Heart left ventricle (tissue), 13 donors: Measurements from ENCODE around the gene PLEKHO2.

ENCODE experiments used
- CTCF ChIP-seq, 12 donors: fragments of 200-600 bp; sonication (generic) in 4 of 12; IDR thresholded peaks; one replicate each; pipeline versions ENCODE4 v1.5.0 to v1.8.0; 2018 to 2022; ENCODE audit warnings: antibody characterized with exemption in 12 of 12, mild to moderate bottlenecking in 5 of 12
- POLR2A ChIP-seq, 2 donors: fragments of 450-650 bp; IDR thresholded peaks; one replicate each; pipeline ENCODE4 v1.6.1; 2017; ENCODE audit warnings: antibody characterized with exemption in 2 of 2, mild to moderate bottlenecking in 2 of 2, moderate library complexity in 2 of 2
- donor health status: ischemic (EF 13 %, LVEDD 7.1; RV severe dilation, severe dysfunction).
- donor health status: DM: no; HTN: yes; CAD: no.
- donor health status: DM: no; HTN: no; CAD: no.
- donor health status: ischemic (EF 25% LVEDD 6.9; RV normal size, moderate dysfunction).
- donor health status: ischemic (EF 25% LVEDD 5.7; RV mildly dilated, moderate dysfunction).
- donor health status: ischemic (EF 35%, LVEDD 5.7; RV mildly dilated, moderate dysfunction).
- donor health status: nonischemic (EF 11% LVEDD 7.7; RV severe dilation, severe dysfunction).
- donor health status: DM: yes; HTN: yes; CAD: no.
- donor health status: PGD.
- donor health status: ischemic (EF 29% LVEDD 5.4; RV normal size, mild dysfunction).
- donor health status: nonischemic (EF 23%, LVEDD 6.1; RV moderate dilation, normal function).

DNA sequence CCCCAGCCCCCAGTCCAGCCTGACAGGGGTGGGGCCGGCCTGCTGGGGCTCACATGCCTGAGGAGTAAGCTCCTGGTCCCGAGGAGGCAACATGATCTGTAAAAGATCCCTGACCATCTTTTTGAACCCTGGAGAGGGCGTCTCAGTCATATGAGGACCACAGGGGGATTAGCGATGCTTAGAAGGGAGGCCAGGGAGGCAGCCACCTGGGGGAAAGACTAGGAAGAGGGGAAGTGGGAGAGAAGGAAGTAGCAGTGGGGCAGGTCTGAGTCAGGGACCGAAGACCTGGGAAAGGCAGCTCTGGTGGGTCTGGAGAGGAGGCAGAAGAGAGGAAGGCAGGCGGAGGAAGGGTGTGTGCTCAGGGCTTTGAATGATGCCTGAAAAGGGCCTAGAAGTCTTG, 35.2 kb upstream of the PLEKHO2 start:
- TF ChIP-seq POLR2A (IDR thresholded peaks at IDR 0.05) (no peak), CTCF (IDR thresholded peaks at IDR 0.05) (no peak)
